Body of pancreas (tissue), 4 donors: ENCODE measurements around the gene CHST13.

Experiments
- POLR2A ChIP-seq, 3 donors: fragments of 450-650 bp; IDR thresholded peaks; one replicate each; pipeline ENCODE4 v1.6.1; 2016; ENCODE audit warnings: antibody characterized with exemption in 3 of 3, mild to moderate bottlenecking in 2 of 3
- TF ChIP-seq, protein P1 (sequence below), 7 experiments: fragments of 450-650 bp in 4 of 7; fragments of 200-600 bp in 3 of 7; sonication (generic) in 3 of 7; IDR thresholded peaks; one replicate each; pipeline ENCODE4 v1.5.1; 2016 to 2019; ENCODE audit warnings: antibody characterized with exemption in 7 of 7

DNA sequence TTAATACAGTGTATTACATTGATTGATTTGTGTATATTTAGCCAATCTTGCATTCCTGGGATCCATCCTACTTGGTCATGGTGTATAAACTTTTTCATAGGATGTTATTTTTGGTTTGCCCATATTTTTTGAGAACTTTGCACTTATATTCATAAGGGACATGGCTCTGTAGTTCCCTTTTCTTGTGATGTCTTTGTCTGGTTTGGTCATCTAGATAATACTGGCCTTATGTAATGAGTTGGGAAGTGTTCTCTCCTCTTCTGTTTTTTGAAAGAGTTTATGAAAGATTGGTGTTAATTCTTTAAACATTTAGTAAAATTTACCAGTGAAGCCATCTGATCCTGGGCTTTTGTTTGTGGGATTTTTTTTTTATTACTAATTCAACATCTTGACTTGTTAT is 9.6 kb downstream of the CHST13 start:
- TF ChIP-seq POLR2A (IDR thresholded peaks at IDR 0.05) = no peak
- TF ChIP-seq, protein P1, sequence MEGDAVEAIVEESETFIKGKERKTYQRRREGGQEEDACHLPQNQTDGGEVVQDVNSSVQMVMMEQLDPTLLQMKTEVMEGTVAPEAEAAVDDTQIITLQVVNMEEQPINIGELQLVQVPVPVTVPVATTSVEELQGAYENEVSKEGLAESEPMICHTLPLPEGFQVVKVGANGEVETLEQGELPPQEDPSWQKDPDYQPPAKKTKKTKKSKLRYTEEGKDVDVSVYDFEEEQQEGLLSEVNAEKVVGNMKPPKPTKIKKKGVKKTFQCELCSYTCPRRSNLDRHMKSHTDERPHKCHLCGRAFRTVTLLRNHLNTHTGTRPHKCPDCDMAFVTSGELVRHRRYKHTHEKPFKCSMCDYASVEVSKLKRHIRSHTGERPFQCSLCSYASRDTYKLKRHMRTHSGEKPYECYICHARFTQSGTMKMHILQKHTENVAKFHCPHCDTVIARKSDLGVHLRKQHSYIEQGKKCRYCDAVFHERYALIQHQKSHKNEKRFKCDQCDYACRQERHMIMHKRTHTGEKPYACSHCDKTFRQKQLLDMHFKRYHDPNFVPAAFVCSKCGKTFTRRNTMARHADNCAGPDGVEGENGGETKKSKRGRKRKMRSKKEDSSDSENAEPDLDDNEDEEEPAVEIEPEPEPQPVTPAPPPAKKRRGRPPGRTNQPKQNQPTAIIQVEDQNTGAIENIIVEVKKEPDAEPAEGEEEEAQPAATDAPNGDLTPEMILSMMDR (IDR thresholded peaks at IDR 0.05) = no peak
